ENCODE data around the gene HSD11B1. TPM values are rescaled to one million over a fixed set of nuclear protein-coding genes. Genes with fewer than 3 reads are reported as not detected.

Gene HSD11B1
- total RNA-seq, 1 donor from 2014 or later: 15.1 TPM

DNA sequence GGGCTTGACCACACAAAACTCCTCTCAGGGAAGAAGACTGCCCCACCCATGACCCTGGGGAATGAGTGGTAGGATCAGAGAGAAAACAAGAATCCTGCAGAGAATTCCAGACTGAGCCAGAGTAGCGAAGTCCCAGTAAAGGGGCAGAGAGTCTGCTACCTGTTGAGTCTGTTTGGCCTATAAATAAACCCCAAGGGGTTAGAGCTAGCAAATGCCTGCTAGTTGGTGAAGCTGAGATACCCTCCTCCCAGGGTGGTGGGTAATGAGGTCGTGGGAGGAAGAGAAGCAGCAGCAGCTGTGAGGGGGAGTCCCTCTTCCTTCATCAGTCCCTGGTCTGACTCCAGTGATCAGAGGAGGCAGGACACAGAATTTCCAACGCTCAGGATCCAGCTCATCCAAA is 53.8 kb downstream of the HSD11B1 start:
- Mint-ChIP-seq H3K4me1 (peaks cover 71% of the 10 kb centered on the region), H3K27ac (peak overlapping the region; percentile 98), H3K4me3 (peak overlapping the region; percentile 94), H3K9me3 (no peaks in the 10 kb centered on the region), H3K27me3 (no peaks in the 10 kb centered on the region), H3K36me3 (ENCODE audit: low read depth) (peaks cover 79% of the 10 kb centered on the region)
- intact Hi-C loops (cut with micrococcal nuclease): no loop called here
- DNase-seq: no peak

DNA sequence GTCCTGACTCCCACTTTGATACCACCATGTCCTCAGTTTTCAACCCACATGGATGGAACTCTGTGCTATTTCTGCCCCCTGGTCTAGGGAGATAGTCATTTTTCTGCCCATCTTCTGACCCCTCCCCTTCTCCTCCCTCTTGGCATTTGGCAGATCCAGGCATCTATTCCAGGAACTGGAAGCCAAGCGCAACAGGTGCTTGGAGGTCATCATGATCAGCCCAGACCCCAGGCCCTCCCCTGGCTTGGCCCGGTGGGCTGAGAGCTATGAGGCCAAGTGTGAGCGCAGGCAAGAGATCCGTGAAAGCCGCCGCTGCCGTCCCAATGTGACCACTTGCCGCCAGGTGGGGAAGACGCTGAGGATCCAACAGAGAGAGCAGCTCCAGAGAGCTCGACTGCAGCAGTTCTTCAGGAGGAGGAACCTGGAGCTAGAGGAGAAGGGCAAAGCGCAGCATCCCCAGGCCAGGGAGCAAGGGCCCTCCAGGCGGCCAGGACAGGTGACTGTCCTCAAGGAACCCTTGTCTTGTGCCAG is 55.2 kb downstream of the HSD11B1 start:
- H3K27me3 Mint-ChIP-seq: no peaks in the 10 kb centered on the region
- peaks cover 91% of the 10 kb centered on the region for H3K36me3 Mint-ChIP-seq (ENCODE audit: low read depth)
- H3K4me3 Mint-ChIP-seq: peak overlapping the region; percentile 94
- intact Hi-C loops (cut with micrococcal nuclease): no loop called here
- H3K9me3 Mint-ChIP-seq: no peaks in the 10 kb centered on the region
- H3K4me1 Mint-ChIP-seq: peaks cover 69% of the 10 kb centered on the region
- H3K27ac Mint-ChIP-seq: peak overlapping the region; percentile 77
- no peak for DNase-seq

DNA sequence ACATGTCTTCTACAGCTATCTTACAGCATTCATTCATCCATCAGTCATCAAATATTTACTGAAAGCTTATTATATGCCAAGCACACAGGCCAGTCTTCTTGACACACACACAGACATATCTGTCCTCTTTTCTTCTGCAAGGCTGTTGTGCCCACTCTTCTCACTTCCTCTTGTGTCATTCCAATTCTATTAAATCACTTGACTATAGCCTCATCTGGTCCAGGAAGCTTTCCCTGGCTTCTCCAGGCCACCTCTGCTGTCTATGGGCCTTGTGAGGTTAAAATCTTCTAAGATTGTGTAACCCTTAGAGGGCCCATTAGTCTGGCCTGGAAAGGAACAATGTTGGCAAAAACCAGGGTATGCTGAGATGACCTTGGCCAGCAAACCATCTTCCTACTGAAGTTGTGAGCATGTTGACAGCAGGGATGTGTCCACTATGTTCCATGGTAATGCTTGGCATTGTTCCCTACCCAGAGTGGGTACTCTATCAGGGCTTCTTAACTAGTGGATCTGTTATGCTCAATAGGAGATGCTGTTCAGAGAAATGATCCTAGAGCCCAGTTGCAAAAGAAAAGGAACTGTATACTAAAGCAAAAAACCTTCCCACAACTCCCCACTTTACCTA is 56.5 kb downstream of the HSD11B1 start:
- peak overlapping the region; percentile 83 for H3K27ac Mint-ChIP-seq
- peaks cover 67% of the 10 kb centered on the region for H3K4me1 Mint-ChIP-seq
- peaks cover 91% of the 10 kb centered on the region for H3K36me3 Mint-ChIP-seq (ENCODE audit: low read depth)
- no peak for DNase-seq
- no peaks in the 10 kb centered on the region for H3K9me3 Mint-ChIP-seq
- peak overlapping the region; percentile 66 for H3K4me3 Mint-ChIP-seq
- intact Hi-C loops (cut with micrococcal nuclease): no loop called here
- H3K27me3 Mint-ChIP-seq: no peaks in the 10 kb centered on the region

DNA sequence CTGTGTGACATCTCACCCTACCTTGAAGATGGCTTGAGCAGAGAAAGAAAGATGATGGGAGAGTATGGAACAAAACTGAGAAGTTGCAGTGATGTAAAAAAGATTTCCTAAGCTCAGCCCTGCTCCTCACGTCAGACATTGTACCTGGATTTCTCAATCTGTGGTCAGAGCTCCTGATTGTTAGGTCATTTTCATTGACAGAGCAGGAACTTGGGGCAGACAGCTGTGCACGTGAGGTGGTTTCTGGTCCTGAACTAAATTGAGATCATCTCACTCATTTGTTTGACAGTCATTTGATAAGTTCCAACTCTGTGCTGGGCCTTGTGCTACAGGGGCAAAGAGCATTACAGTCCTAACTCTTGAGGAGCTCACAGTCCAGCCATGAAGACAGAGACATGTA is 61.4 kb downstream of the HSD11B1 start:
- DNase-seq: no peak
- peaks cover 58% of the 10 kb centered on the region for H3K36me3 Mint-ChIP-seq (ENCODE audit: low read depth)

GRCh38 chr1:209767096-209767495 is 62.5 kb downstream of the HSD11B1 start:
- Mint-ChIP-seq H3K27ac (peak overlapping the region; percentile 46), H3K27me3 (no peaks in the 10 kb centered on the region), H3K4me1 (peaks cover 56% of the 10 kb centered on the region), H3K36me3 (ENCODE audit: low read depth) (peaks cover 48% of the 10 kb centered on the region), H3K9me3 (no peaks in the 10 kb centered on the region), H3K4me3 (no peak overlapping the region)
- DNase-seq: no peak
- intact Hi-C loops (cut with micrococcal nuclease): loop anchor here (5.0 kb wide), 1 partner anchor 565 kb away; no protein-coding TSS in a partner anchor

More for the DNA sequence above, 61.4 kb downstream of the HSD11B1 start:
- no peaks in the 10 kb centered on the region for H3K9me3 Mint-ChIP-seq
- no peak overlapping the region for H3K4me3 Mint-ChIP-seq
- peaks cover 66% of the 10 kb centered on the region for H3K4me1 Mint-ChIP-seq
- H3K27ac Mint-ChIP-seq: peak overlapping the region; percentile 82
- no peaks in the 10 kb centered on the region for H3K27me3 Mint-ChIP-seq
- intact Hi-C loops (cut with micrococcal nuclease): loop anchor here (5.0 kb wide), 1 partner anchor 566 kb away; no protein-coding TSS in a partner anchor

GRCh38 chr1:209767706-209768105 is 63.1 kb downstream of the HSD11B1 start:
- Mint-ChIP-seq H3K27me3 (no peaks in the 10 kb centered on the region), H3K4me3 (no peak overlapping the region), H3K4me1 (peaks cover 50% of the 10 kb centered on the region), H3K27ac (no peak overlapping the region), H3K9me3 (no peaks in the 10 kb centered on the region), H3K36me3 (ENCODE audit: low read depth) (peaks cover 42% of the 10 kb centered on the region)
- intact Hi-C loops (cut with micrococcal nuclease): loop anchor here (1.0 to 5.0 kb wide), 6 partner anchors 11 to 565 kb away; partner anchors contain the start of genes C1orf74, TRAF3IP3 and UTP25
- DNase-seq: peak; percentile 70

- Mint-ChIP-seq H3K4me1 (peaks cover 43% of the 10 kb centered on the region), H3K27ac (no peak overlapping the region)
- intact Hi-C loops (cut with micrococcal nuclease): loop anchor here (1.0 to 5.0 kb wide), 6 partner anchors 12 to 564 kb away; partner anchors contain the start of genes C1orf74, TRAF3IP3 and UTP25
Observed at GRCh38 chr1:209768354-209768774, 63.7 kb downstream of the HSD11B1 start.

GRCh38 chr1:209769171-209769904 is 64.7 kb downstream of the HSD11B1 start:
- intact Hi-C loops (cut with micrococcal nuclease): loop anchor here (1.0 to 5.0 kb wide), 3 partner anchors 45 to 563 kb away; no protein-coding TSS in a partner anchor
- Mint-ChIP-seq H3K4me1 (peaks cover 39% of the 10 kb centered on the region), H3K9me3 (no peaks in the 10 kb centered on the region), H3K27ac (no peak overlapping the region), H3K4me3 (no peak overlapping the region), H3K27me3 (no peaks in the 10 kb centered on the region), H3K36me3 (ENCODE audit: low read depth) (peaks cover 31% of the 10 kb centered on the region)
- DNase-seq: peak; percentile 93

More at GRCh38 chr1:209768354-209768774, 63.7 kb downstream of the HSD11B1 start:
- DNase-seq: peak; percentile 96
- Mint-ChIP-seq H3K9me3 (no peaks in the 10 kb centered on the region), H3K36me3 (ENCODE audit: low read depth) (peaks cover 35% of the 10 kb centered on the region), H3K27me3 (no peaks in the 10 kb centered on the region), H3K4me3 (no peak overlapping the region)

GRCh38 chr1:209769971-209770370 is 65.3 kb downstream of the HSD11B1 start:
- no peak overlapping the region for H3K27ac Mint-ChIP-seq
- no peak for DNase-seq
- H3K4me1 Mint-ChIP-seq: peaks cover 44% of the 10 kb centered on the region
- H3K36me3 Mint-ChIP-seq (ENCODE audit: low read depth): peaks cover 33% of the 10 kb centered on the region
- H3K27me3 Mint-ChIP-seq: no peaks in the 10 kb centered on the region
- intact Hi-C loops (cut with micrococcal nuclease): loop anchor here (1.0 to 5.0 kb wide), 3 partner anchors 46 to 562 kb away; no protein-coding TSS in a partner anchor
- H3K4me3 Mint-ChIP-seq: no peak overlapping the region
- no peaks in the 10 kb centered on the region for H3K9me3 Mint-ChIP-seq

GRCh38 chr1:209770636-209771415 is 66.2 kb downstream of the HSD11B1 start:
- peaks cover 35% of the 10 kb centered on the region for H3K36me3 Mint-ChIP-seq (ENCODE audit: low read depth)
- no peak overlapping the region for H3K27ac Mint-ChIP-seq
- H3K4me3 Mint-ChIP-seq: no peak overlapping the region
- H3K27me3 Mint-ChIP-seq: no peaks in the 10 kb centered on the region
- H3K9me3 Mint-ChIP-seq: no peaks in the 10 kb centered on the region
- peaks cover 46% of the 10 kb centered on the region for H3K4me1 Mint-ChIP-seq
- intact Hi-C loops (cut with micrococcal nuclease): no loop called here
- no peak for DNase-seq

DNA sequence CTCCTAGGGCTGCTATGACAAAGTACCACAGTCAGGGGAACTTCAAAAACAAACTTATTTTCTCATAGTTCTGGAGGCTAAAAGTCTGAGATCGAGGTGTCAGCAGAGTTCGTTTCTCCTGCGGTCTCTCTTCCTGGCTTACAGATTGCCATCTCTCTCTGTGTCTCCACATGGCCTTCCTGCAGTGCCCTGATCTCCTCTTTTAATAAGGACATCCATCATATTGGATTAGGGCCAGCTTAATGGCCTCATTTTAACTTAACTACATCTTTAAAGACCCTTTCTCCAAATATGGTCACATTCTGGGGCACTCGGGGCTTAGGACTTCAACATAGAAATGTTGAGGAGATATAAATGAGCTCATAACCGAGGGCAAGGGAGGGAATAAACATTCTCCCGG is 67.5 kb downstream of the HSD11B1 start:
- H3K36me3 Mint-ChIP-seq (ENCODE audit: low read depth): peaks cover 36% of the 10 kb centered on the region
- H3K27ac Mint-ChIP-seq: no peak overlapping the region
- peaks cover 43% of the 10 kb centered on the region for H3K4me1 Mint-ChIP-seq
- intact Hi-C loops (cut with micrococcal nuclease): no loop called here
- H3K27me3 Mint-ChIP-seq: no peaks in the 10 kb centered on the region
- no peak overlapping the region for H3K4me3 Mint-ChIP-seq
- DNase-seq: no peak
- no peaks in the 10 kb centered on the region for H3K9me3 Mint-ChIP-seq

DNA sequence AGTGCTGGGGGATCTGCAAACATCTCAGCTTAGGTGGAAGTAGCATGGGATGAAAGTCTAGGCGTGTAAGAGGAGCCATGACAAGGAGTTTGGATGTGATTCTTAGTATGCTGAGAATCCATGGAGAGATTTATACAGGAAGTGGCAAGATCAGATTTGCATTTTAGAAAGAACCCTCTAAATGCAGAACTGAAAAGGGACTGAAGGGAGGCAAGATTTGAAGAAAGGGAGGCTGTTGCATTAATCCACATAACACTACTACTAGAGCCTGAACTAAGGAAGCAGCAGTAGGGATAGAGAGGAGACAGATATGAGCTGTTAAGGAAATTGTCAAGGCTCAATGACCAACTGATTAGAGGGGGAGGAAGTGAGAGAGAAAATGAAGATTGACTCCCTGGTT is 69.9 kb downstream of the HSD11B1 start:
- Mint-ChIP-seq H3K36me3 (ENCODE audit: low read depth) (peaks cover 56% of the 10 kb centered on the region), H3K27ac (peak overlapping the region; percentile 51), H3K9me3 (no peaks in the 10 kb centered on the region), H3K4me1 (peaks cover 41% of the 10 kb centered on the region), H3K4me3 (no peak overlapping the region), H3K27me3 (no peaks in the 10 kb centered on the region)
- intact Hi-C loops (cut with micrococcal nuclease): no loop called here
- no peak for DNase-seq

GRCh38 chr1:209775678-209776077 is 71.0 kb downstream of the HSD11B1 start:
- peaks cover 65% of the 10 kb centered on the region for H3K36me3 Mint-ChIP-seq (ENCODE audit: low read depth)
- H3K9me3 Mint-ChIP-seq: no peaks in the 10 kb centered on the region
- intact Hi-C loops (cut with micrococcal nuclease): no loop called here
- H3K4me3 Mint-ChIP-seq: no peak overlapping the region
- no peak for DNase-seq
- H3K4me1 Mint-ChIP-seq: peaks cover 47% of the 10 kb centered on the region
- H3K27ac Mint-ChIP-seq: peak overlapping the region; percentile 51
- no peaks in the 10 kb centered on the region for H3K27me3 Mint-ChIP-seq

Data from activated CD4-positive, alpha-beta T cell treated with anti-CD3 and anti-CD28 coated beads, Interleukin-2, amount 10 ng/mL, durations not matched to agents 24 days and 14 days (primary cell).